Measurements from ENCODE around the gene NKX1-1.
"Not testable (repeated sequence)": the region's sequence is repeated elsewhere in the genome, so short reads cannot be mapped to it uniquely, and the experiment has no call there.

The NKX1-1 gene

GRCh38 chr4:1373892-1374705 is 32.1 kb downstream of the NKX1-1 start:
- no peak for DNase-seq (ENCODE audit: low spot score)

- DNase-seq (ENCODE audit: low spot score), result not testable (repeated sequence)
Observed at GRCh38 chr4:1372576-1372975, 33.7 kb downstream of the NKX1-1 start.

GRCh38 chr4:1371176-1372165 is 34.8 kb downstream of the NKX1-1 start:
- no peak for DNase-seq (ENCODE audit: low spot score)

- no peak for DNase-seq (ENCODE audit: low spot score)
Observed at GRCh38 chr4:1370321-1371124, 35.7 kb downstream of the NKX1-1 start.

- no peak for DNase-seq (ENCODE audit: low spot score)
Observed at GRCh38 chr4:1369479-1370079, 36.7 kb downstream of the NKX1-1 start.

GRCh38 chr4:1369091-1369450 is 37.2 kb downstream of the NKX1-1 start:
- DNase-seq (ENCODE audit: low spot score), result no peak

GRCh38 chr4:1368421-1369090 is 37.7 kb downstream of the NKX1-1 start:
- DNase-seq (ENCODE audit: low spot score), result no peak

GRCh38 chr4:1367936-1368289 is 38.3 kb downstream of the NKX1-1 start:
- no peak for DNase-seq (ENCODE audit: low spot score)

GRCh38 chr4:1367230-1367935 is 38.9 kb downstream of the NKX1-1 start:
- DNase-seq (ENCODE audit: low spot score), result no peak

GRCh38 chr4:1366371-1367229 is 39.6 kb downstream of the NKX1-1 start:
- no peak for DNase-seq (ENCODE audit: low spot score)

GRCh38 chr4:1365271-1366178 is 40.7 kb downstream of the NKX1-1 start:
- DNase-seq (ENCODE audit: low spot score), result no peak

GRCh38 chr4:1364748-1365147 is 41.5 kb downstream of the NKX1-1 start:
- DNase-seq (ENCODE audit: low spot score), result no peak

GRCh38 chr4:1364217-1364616 is 42.0 kb downstream of the NKX1-1 start:
- no peak for DNase-seq (ENCODE audit: low spot score)

GRCh38 chr4:1363513-1363912 is 42.7 kb downstream of the NKX1-1 start:
- no peak for DNase-seq (ENCODE audit: low spot score)

- DNase-seq (ENCODE audit: low spot score), result no peak
Observed at GRCh38 chr4:1362521-1362920, 43.7 kb downstream of the NKX1-1 start.

GRCh38 chr4:1362046-1362445 is 44.2 kb downstream of the NKX1-1 start:
- no peak for DNase-seq (ENCODE audit: low spot score)

GRCh38 chr4:1361431-1361830 is 44.8 kb downstream of the NKX1-1 start:
- no peak for DNase-seq (ENCODE audit: low spot score)

All from left forelimb (tissue), 1 donor.